AG10803 (cell line): ENCODE results near the gene CNTN6.

Experiments
- DNase-seq: peaks from one replicate; pipeline ENCODE4 v3.0.0; 2010; ENCODE audit warnings: low read depth
- H3K4me3 ChIP-seq: 2 replicates; pipeline ENCODE4 v1.5.1; 2011; ENCODE audit warnings: mild to moderate bottlenecking, low read length, control low read depth
- TF ChIP-seq, protein P1 (sequence below): conservative IDR thresholded peaks from 2 replicates; pipeline ENCODE4 v1.5.1; 2011; ENCODE audit warnings: mild to moderate bottlenecking, low read length, control low read depth, inconsistent platforms

CNTN6 gene

DNA sequence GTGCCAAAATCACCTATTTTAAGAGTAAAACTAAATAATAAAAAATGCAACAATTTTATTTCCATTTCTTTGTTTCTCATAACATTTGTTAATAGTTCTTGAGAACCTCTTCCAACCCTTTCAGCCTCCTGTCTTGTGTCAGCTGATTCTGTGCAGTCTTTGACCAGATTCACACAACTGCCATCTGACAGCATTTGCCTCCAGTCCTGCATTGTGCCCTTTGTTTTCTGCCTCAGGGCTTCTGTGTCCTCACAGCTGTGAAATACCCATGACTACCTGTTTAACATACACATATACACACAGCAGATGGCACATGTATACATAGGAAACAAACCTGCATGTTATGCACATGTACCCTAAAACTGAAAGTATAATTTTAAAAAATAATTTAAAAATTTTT is 13.2 kb upstream of the CNTN6 start:
- H3K4me3 ChIP-seq = no peak overlapping the region
- TF ChIP-seq, protein P1, sequence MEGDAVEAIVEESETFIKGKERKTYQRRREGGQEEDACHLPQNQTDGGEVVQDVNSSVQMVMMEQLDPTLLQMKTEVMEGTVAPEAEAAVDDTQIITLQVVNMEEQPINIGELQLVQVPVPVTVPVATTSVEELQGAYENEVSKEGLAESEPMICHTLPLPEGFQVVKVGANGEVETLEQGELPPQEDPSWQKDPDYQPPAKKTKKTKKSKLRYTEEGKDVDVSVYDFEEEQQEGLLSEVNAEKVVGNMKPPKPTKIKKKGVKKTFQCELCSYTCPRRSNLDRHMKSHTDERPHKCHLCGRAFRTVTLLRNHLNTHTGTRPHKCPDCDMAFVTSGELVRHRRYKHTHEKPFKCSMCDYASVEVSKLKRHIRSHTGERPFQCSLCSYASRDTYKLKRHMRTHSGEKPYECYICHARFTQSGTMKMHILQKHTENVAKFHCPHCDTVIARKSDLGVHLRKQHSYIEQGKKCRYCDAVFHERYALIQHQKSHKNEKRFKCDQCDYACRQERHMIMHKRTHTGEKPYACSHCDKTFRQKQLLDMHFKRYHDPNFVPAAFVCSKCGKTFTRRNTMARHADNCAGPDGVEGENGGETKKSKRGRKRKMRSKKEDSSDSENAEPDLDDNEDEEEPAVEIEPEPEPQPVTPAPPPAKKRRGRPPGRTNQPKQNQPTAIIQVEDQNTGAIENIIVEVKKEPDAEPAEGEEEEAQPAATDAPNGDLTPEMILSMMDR = no peak
- no peak for DNase-seq

DNA sequence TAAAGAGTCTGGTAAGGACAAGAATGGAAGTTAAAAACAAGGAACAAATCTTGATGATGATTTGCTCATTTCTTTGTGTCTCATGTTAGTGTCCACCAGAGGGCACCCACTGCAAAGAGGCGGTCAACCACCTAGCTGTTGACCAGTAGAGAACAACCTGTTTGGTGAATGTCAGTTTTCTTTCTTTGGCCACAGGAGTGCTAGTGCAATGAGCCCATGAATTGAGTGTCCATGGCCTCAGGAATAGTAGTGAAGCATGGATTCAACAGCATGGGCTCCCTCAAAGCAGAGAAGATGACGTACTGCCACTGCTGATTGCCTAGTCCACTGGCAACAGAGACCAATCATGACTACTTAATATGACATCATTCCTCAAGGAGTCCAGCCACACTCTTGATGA is 10.7 kb upstream of the CNTN6 start:
- no peak overlapping the region for H3K4me3 ChIP-seq
- TF ChIP-seq, protein P1 = peak; percentile 83
- DNase-seq = peak; percentile 39

DNA sequence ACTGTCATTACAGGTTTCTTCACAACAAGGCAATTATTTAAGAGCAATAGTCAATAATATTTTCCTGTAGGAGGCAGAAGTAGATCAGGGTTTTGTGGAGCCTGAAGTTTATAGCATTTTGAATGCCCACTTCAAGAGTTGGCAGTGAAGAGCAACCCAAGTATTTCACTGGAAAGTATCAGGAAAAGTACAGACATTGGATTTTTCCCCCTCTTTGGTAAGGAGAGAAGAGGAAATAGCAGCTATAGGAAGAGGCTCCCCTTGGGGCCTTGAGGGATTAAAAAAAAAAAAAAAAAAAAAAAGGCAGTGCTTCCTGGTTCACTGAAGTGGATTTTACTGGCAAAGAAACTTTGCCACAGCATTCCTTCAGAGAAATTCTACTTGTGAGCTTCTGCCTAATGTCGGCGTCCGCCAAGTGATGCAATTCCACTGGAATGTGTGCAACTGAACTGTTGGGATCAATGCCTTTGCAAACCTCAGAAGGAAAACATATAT is 5.7 kb upstream of the CNTN6 start:
- H3K4me3 ChIP-seq = no peak overlapping the region
- peak; percentile 94 for DNase-seq
- TF ChIP-seq, protein P1 = peak; percentile 56

DNA sequence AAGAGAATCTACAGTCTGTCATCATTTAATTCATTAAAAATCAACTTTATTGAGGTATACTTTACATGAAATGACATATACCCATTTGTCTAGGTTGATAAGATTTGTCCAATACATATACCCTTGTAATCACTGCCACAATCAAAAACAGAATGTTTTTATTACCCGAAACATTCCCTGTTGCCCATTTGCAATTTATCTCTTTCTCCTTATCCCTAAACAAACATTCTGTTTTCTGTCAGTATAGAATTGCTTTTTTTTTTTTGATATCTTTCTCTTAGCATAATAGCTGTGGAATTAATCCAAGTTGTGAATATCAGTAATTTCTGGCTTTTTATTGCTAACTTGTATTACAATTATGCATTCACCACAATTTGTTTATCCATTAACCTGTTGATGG is 4.3 kb upstream of the CNTN6 start:
- H3K4me3 ChIP-seq = no peak overlapping the region
- DNase-seq = no peak
- TF ChIP-seq, protein P1 = no peak

DNA sequence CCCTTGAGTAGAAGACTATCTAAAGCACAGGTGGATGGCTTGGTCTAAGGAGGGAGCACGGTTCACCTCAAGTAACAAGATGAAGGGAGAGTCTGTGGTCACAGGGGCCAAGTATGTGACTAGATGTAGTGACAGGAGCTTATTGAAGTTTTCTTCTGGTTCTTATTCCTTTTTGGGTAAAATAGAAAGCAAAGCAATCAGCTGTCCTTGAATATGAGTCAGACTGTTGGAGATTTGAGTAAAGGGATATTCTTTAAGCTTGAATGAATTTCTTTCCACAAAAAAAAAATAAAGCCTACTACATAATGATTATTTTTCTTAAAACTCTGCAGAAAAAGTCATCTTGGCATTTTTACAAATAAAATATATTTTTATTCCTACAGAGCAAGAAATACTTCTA is 1.5 kb upstream of the CNTN6 start:
- TF ChIP-seq, protein P1 = no peak
- DNase-seq = no peak
- H3K4me3 ChIP-seq = no peak overlapping the region

DNA sequence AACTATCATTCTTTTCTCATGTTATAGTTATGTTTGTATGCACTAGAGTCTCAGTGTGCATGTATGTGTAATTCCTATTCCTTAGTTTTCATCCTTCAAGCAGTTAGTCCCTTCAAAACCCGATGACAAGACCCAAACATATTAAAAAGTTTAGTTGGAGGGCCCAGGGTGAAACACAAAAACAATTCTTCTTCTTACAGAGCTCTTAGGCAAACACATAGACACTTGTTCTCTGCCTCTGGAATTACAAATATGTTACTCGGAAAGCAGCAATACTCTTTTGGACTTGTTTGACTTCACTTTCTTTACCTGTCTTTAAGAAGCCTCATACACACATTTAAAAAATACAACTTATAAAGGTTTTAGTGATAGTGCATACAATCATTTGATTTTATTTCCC is 763 bp upstream of the CNTN6 start:
- no peak for DNase-seq
- TF ChIP-seq, protein P1 = no peak
- no peak overlapping the region for H3K4me3 ChIP-seq

DNA sequence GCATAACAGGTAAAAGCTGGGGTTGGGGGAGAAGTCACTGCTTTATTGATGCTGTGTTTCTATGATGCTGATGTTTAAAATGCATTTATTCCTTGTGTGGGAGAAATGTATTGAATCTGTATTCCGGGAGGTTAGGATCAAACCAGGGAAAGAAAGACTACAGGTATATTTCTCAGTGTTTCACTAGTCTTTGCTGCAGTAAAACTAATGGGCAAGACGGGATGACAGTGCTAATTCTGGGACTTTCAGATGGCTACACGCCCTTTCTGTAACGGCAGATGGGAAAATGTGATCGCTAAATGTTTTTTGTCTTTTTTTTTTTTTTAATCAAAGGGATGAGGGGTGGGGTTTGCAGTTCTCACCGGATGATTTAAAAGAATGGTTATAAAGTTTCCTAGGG is 393 bp downstream of the CNTN6 start:
- no peak for DNase-seq
- TF ChIP-seq, protein P1 = no peak
- H3K4me3 ChIP-seq = no peak overlapping the region
